Left renal cortex interstitium (tissue), 4 donors: Measurements from ENCODE around the gene IL4. TPM values are rescaled to one million over a fixed set of nuclear protein-coding genes. Genes with fewer than 3 reads are reported as not detected.
A peak's percentile ranks its signal among the peaks of the same experiment; 100 is the strongest.
"Not testable (repeated sequence)": the region's sequence is repeated elsewhere in the genome, so short reads cannot be mapped to it uniquely, and the experiment has no call there.

ENCODE experiments used
- DNase-seq, 4 donors: peaks; one replicate each; pipeline ENCODE4 v3.0.0-alpha.2; 2013; ENCODE audit warnings: low read depth in 4 of 4, low spot score in 2 of 4, missing footprints in 1 of 4
- polyA plus RNA-seq, 4 donors: library from polyadenylated mRNA; unstranded; fragments of 120-200 nt; gene quantifications; one replicate each; pipeline ENCODE4 v1.2.1, GENCODE V29; 2013; ENCODE audit not compliant: insufficient read length in 4 of 4

The IL4 gene
- polyA plus RNA-seq, 4 donors, result not detected

DNA sequence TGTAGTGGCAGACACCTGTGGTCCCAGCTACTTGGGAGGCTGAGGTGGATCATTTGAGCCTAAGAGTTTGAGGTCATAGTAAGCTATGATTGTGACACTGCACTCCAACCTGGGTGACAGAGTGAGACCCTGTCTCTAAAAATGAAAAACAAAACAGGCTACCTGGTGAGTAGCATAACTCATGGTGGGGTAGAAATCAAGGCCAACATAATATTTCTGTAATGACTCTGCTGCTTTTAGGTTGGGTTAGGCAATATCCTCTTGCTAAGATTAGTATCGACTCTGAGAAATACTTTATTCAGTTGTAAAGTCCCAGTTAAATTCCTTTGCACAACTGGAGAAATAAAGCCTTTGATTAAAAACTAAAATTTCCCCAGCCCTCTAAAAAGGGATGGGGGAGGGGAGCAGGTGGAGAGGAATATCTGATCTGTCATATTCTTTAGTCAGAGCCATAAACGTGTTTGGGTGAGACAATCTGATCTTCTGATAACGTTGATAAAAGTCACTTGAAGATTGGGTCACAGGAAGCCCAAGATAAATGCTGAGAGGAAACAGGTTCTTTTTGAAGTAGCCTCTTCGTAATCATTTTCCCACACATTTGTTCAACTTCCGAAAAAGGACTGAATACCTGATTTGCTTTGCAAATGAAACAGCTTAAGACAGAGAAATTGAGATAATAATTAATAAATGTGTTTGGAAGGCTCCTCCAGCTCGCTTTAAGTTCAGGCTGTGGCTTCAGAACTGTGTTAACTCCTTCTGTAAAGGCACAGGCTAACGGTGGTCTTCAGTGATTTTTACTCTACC lies 14.9 kb downstream of the IL4 start:
- no peak for DNase-seq

DNA sequence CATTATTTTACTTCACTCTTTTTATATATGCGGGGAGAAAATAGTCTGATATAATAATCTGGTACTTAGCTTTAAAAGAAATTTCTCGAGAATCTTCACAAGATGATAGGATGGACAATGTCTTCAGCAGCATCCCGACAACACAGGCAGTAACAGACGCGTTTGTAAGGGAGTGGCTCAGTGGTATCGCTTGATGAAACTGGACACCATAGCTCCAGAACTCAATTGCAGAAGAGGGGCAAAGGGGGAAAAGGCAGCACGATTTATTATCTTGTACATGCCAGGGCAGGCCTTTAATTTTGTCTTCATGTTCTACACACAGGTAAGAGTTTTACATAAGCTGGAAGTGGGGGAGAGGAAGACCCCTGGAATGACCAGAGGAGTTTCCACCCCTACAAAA lies 15.7 kb downstream of the IL4 start:
- DNase-seq, result peak in 2 of 4 donors; percentile 12 to 28

DNA sequence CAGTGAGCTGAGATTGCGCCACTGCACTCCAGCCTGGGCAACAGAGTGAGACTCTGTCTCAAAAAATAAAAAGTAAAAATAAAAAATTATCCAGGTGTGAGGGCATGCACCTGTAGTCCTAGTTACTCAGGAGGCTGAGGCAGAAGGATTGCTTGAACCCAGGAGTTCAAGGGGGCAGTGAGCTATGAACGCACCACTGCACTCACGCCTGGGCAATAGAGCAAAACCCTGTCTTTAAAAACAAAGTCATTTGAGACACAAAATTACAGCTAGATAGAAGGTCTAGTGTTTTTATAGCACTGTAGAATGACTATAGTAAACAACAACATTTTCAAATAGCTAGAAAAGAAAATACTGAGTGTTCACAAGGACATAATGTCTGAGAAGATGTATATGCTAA lies 16.4 kb downstream of the IL4 start:
- peak in 1 of 4 donors; percentile 11 for DNase-seq

DNA sequence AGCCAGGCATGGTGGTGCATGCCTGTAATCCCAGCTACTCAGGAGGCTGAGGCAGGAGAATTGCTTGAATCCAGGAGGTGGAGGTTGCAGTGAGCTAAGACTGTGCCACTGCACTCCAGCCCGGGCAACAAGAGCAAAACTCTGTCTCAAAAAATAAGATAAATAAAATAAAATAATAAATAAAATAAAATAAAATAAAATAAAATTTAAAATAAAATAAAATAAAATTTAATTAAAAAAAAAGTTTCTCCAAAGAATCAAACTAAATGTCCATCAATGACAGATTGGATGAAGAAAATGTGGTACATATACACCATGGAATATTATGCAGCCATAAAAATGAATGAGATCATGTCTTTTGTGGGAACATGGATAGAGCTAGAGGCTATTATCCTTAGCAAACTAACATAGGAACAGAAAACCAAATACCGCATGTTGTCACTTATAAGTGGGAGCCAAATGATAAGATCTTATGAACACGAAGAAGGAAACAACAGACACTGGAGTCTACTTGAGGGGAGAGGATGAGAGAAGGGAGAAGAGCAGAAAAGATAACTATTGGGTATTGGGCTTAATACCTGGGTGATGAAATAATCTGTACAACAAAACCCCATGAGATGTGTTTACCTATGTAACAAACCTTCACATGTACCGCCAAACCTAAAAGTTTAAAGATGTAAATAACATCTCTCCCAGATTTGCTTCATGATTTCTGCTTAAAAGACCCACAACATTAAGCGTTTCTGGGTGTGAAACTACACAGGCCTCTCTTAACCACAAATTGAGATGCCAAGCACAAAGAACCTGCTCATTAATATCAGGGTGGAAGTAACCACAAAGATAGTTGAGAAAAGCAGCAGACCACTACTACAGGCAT lies 18.2 kb downstream of the IL4 start:
- DNase-seq, result not testable (repeated sequence)

DNA sequence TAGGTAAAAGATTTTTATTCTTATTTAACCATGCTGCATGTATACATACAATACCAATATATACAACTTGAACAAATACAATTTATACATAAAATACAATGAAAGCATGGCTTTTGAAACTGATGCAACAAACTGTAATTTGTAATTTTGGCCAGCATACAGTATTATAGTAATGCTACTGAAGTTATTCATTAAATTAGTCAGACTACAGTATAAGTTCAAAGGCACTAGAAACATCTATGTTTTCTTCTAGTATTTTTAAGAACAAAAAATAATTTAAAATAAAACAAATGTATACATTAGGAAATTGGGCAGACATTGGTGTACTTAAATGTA lies 18.8 kb downstream of the IL4 start:
- DNase-seq, result no peak

DNA sequence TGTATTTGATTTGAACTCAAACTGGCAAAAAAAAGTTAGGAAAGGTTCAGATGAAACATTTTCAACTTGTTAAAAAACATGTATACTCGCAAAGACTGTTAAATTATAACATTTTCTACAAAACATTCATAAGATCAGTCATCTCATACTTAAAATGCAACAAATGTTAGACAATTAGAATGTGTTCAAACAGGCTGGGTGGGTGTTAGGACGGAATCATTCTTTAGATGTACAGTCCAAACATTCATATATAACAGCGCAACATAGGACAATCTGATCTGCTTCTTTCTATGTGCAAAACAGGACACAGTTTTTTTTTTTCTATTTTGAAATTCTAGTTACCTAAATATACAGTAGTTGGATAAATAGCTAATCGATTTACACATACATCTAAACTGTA lies 22.2 kb downstream of the IL4 start:
- DNase-seq, result no peak

DNA sequence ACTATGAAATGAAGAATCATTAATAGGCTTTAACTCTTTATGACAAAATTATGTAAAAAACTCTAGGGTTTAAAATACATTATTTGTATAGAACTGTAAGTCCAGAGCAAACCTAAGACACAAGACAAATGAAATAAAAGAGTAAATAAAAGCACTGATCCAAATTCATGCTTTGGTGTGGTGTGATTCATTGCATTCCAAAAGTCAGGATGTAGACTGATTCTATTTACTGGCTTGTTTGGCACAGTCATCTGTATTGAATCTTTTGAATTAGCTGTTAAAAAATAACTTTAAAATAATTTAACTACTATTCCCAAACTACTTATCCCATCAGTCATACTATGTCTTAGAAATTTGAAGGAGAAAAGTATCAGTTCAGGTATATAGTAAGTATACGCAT lies 31.1 kb downstream of the IL4 start:
- DNase-seq, result no peak

DNA sequence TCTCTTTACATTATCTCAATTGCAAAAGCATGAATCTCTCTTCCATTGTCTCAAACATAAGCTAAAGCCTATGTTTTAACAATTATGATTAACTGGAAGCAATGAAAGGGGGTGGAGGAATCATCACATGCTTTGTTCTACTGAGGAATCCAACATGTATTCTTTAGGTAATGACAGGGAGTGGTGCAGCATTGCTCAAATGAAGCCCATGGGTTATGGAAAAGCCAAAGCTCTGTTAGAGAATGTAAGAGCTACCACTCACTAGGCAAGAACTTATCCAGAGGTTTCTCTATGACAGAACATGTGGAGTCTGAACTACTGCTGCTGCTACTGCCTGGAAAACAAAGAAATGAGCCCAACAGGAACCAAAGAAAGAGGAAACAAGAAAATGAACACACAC lies 34.9 kb downstream of the IL4 start:
- no peak for DNase-seq

DNA sequence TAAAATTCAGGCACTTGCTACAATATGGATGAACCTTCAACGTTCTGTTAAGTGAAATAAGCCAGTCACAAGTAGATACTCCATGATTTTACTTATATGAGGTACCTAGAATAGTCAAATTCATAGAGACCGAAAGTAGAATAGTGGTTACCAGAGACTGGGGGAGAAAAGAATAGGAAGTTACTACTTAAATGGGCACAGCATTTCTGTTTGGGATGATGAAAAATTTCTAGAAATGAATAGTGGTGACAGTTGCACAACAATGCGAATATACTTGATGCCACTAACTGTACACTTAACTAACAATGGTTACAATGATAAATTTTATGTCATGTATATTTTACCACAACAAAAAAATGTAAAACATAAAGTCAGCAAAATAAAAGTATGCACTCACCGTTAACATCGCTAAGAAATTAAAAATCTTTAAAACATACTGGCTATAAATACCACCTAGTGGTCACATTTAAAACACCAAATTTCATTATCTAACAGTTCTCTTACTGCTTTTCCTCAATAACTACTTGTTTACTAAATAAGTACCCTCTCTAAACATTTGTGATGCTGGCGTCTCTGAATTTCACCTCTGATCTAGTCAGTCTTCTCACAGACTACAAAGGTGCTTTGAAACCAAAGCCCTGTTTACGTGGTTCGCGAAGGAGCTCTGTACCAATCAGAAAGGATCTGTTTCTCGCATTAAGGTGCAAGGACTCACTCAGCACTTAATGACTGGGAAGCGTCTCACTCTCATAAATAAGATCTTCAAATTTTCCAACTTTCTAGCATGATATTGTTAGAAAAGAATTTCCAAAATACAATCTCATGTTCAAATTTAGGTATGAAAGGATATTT lies 40.9 kb downstream of the IL4 start:
- DNase-seq, result no peak

DNA sequence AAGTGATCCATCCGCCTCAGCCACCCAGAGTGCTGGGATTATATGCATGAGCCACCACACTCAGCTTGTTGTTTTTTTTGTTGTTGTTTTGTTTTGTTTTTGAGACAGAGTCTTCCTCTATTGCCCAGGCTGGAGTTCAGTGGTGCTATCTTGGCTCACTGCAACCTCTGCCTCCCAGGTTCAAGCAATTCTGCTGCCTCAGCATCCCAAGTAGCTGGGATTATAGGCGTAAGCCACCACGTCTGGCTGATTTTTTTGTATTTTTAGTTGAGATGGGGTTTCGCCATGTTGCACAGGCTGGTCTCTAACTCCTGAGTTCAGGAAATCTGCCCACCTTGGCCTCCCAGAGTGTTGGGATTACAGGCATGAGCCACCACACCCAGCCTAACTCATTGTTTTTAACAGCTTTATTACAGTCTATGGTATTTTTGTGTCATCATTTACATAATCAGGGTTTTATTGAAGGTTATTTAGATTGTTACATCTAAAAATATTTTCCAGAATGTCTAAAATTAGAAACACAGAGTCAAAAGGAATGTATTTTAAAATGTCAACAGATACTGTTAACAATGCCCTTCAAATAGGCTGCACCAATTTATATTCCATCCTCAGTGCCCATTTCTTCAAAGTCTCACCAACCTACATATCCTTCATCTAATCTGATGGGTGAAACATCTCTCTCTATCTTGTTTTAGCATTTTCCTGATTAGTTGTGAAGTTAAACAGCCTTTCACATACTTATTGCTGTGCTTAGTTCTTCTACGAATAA lies 44.9 kb downstream of the IL4 start:
- no peak for DNase-seq

DNA sequence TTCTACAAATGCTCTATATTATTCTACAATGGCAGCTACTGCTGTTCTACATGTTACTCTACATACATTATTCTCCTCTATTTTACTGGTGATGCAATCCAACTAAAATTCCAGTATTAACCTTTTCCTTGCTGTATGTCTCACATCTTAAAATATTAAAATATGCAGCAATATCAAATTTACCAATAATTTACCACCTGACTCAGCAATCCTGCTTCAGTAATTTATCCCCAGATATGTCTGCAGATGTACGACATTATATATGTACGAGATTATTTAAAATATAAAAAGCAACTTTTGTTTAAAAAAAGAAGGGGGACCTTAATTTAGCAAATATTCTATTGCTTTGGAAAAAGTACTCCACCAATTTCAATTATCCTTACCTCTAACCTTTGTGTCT lies 52.0 kb downstream of the IL4 start:
- no peak for DNase-seq

DNA sequence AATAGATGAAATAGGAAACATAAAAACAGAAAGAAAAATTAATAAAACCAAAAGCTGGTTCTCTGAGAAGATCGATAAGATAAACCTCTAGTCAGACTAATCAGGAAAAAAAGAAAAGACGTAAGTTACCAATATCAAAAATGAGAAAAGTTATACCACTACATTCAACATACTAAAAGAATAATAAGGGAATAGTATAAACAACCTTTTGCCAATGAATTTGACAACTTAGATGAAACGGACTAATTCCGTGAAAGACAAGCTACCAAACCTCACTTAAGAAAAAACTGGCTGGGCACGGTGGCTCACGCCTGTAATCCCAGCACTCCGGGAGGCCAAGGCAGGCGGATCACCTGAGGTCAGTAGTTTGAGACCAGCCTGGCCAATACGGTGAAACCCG lies 56.1 kb downstream of the IL4 start:
- no peak for DNase-seq

Other genes with a start within 250 kb of the IL4 start
- gene IRF1, start 183.2 kb upstream of the IL4 start, polyA plus RNA-seq, result 10 to 100 TPM; 13.9 to 23.8 (median 18.9) TPM
- gene IL5, start 130.5 kb upstream of the IL4 start, polyA plus RNA-seq, result under 1 TPM in 3 of 4 donors, not detected in 1; 0.16 to 0.62 (median 0.51) TPM
- 10 to 100 TPM; 43.4 to 50.8 (median 47.0) TPM for gene RAD50, start 117.0 kb upstream of the IL4 start, polyA plus RNA-seq
- under 1 TPM in 1 of 4 donors, not detected in 3; 0.13 TPM for gene IL13, start 15.8 kb upstream of the IL4 start, polyA plus RNA-seq
- gene KIF3A, start 63.6 kb downstream of the IL4 start, polyA plus RNA-seq, result 10 to 100 TPM; 14.5 to 36.4 (median 24.5) TPM
- gene CCNI2, start 73.4 kb downstream of the IL4 start, polyA plus RNA-seq, result 1 to 10 TPM; 3.7 to 4.8 (median 3.9) TPM
- 10 to 100 TPM; 74.2 to 84.5 (median 79.2) TPM for gene SEPTIN8, start 103.2 kb downstream of the IL4 start, polyA plus RNA-seq
- gene SOWAHA, start 139.3 kb downstream of the IL4 start, polyA plus RNA-seq, result 1 to 10 TPM; 4.5 to 5.1 (median 4.6) TPM
- 10 to 100 TPM; 11.6 to 22.7 (median 18.4) TPM for gene SHROOM1, start 156.7 kb downstream of the IL4 start, polyA plus RNA-seq
- gene GDF9, start 192.5 kb downstream of the IL4 start, polyA plus RNA-seq, result 1 to 10 TPM; 1.6 to 1.8 (median 1.8) TPM
- gene UQCRQ, start 192.7 kb downstream of the IL4 start, polyA plus RNA-seq, result 100 to 1,000 TPM; 191 to 319 (median 201) TPM
- 1 to 10 TPM; 2.3 to 7.8 (median 6.4) TPM for gene LEAP2, start 199.7 kb downstream of the IL4 start, polyA plus RNA-seq